Measurements from ENCODE around the gene ESD. TPM values are rescaled to one million over a fixed set of nuclear protein-coding genes. Genes with fewer than 3 reads are reported as not detected.

Gene ESD
- total and polyA plus RNA-seq, 2 of the 13 experiments (the other 11 are each of a cell fraction or from before 2014, with no cell fraction given), result 118 to 147 TPM

Other genes with a start within 250 kb of the ESD start
- 4.1 and 6.6 TPM in 2 replicates for gene LRCH1, start 244.0 kb downstream of the ESD start, total RNA-seq (2016; rRNA removed; fragmentation: Illumina TruSeq; extraction: Trizol)
- gene LRCH1, start 244.0 kb downstream of the ESD start, polyA plus RNA-seq (2011; rRNA removed), result 9.2 and 12.6 TPM in 2 replicates
- not detected in 2 replicates for gene HTR2A, start 99.9 kb upstream of the ESD start, total RNA-seq (2016; rRNA removed; fragmentation: Illumina TruSeq; extraction: Trizol)
- not detected in 2 replicates for gene HTR2A, start 99.9 kb upstream of the ESD start, polyA plus RNA-seq (2011; rRNA removed)